HG03558 (cell line): ENCODE measurements around the gene CASP14.
"Not testable (repeated sequence)": the region's sequence is repeated elsewhere in the genome, so short reads cannot be mapped to it uniquely, and the experiment has no call there.

ENCODE experiments used
- ATAC-seq: cut with Tn5 transposase; IDR thresholded peaks from one replicate; pipeline ENCODE4 v1.9.1; 2021; ENCODE audit warnings: moderate number of reproducible peaks; ENCODE audit not compliant: unreplicated experiment; ENCODE audit errors: extremely low read depth

The CASP14 gene, protein sequence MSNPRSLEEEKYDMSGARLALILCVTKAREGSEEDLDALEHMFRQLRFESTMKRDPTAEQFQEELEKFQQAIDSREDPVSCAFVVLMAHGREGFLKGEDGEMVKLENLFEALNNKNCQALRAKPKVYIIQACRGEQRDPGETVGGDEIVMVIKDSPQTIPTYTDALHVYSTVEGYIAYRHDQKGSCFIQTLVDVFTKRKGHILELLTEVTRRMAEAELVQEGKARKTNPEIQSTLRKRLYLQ

GRCh38 chr19:15048885-15049541 is at the start of gene CASP14:
TSS of gene CASP14 (plus strand) at chr19:15049480. CDS start at chr19:15052252, 2,772 bp downstream.
- ATAC-seq = no peak

DNA sequence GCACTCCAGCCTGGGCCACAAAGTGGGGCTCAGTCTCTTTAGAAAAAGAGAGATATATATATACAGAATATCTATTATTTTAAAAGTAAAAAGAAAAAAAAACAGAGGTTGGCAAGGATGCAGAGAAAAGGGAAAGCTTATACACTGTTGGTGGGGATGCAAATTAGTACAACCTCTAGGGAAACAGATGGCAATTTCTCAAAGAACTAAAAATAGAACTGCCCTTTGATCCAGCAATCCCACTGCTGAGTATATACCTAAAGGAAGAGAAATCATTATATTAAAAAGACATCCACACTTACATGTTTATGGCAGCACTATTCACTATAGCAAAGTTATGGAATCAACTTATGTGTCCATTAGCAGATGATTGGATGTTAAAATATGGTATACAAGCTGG is 41.0 kb upstream of the CASP14 start:
- no peak for ATAC-seq

- ATAC-seq = no peak
Measured at GRCh38 chr19:15010501-15011300, 38.6 kb upstream of the CASP14 start.

DNA sequence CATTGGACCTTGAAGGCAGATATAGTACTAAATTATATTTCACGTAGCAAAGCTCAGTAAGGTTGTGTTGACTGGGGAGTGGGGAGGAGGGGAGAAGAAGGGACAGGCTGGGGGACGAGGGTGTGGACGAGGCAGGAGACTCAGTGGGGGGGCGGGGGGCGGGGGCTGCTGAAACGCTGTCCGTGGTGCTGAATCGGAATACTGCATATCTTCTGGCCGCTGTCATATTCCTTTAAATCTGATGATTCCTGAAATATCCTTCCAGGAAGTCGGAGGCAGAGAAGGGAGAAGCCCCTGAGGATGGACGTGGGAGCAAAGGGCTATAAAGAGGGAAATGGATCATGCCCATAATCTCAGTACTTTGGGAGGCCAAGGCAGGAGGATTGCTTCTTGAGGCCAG is 34.7 kb upstream of the CASP14 start:
- ATAC-seq = no peak

- ATAC-seq = no peak
Measured at GRCh38 chr19:15015946-15016542, 33.2 kb upstream of the CASP14 start.

- not testable (repeated sequence) for ATAC-seq
Measured at GRCh38 chr19:15018836-15019235, 30.4 kb upstream of the CASP14 start.

- ATAC-seq = no peak
Measured at GRCh38 chr19:15021286-15022007, 27.8 kb upstream of the CASP14 start.

GRCh38 chr19:15022752-15023151 is 26.5 kb upstream of the CASP14 start:
- ATAC-seq = no peak

GRCh38 chr19:15025217-15025616 is 24.1 kb upstream of the CASP14 start:
- ATAC-seq = no peak

DNA sequence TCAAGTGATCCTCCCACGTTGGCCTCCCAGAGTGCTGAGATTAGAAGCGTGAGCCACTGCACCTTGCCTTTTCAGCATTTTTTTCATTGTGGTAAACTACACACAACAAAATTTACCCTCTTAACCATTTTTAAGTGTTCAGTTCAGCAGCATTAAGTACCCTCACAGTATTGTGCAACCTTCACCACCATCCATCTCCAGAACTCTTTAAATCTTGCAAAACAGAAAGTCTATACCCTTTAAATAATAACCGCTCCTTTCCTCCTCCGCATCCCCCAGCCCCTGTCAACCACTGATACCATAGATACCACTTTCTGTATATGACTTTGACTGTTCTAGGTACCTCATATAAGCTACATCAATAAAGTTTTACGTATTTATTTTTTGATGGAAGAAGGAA is 20.8 kb upstream of the CASP14 start:
- ATAC-seq = no peak

- no peak for ATAC-seq
Measured at GRCh38 chr19:15031675-15032074, 17.6 kb upstream of the CASP14 start.

- no peak for ATAC-seq
Measured at GRCh38 chr19:15035795-15036311, 13.4 kb upstream of the CASP14 start.

DNA sequence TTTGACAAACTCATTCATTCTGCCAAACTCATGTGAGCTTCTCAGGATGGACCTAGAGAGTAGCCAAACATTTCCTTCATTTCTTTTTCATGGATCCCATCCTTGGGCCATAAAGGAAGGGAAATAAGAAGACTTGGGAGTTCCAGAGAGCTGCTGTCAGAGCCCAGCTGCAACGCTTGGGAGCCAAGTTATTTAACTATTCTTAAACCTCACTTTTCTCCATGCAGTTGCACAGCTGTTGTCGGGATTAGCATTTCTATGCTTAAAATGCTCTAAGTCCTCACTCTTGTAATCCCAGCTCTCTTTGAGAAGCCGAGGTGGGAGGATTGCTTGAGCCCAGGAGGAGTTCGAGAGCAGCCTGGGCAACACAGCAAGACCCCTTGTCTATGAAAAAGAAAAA is 11.7 kb upstream of the CASP14 start:
- no peak for ATAC-seq

GRCh38 chr19:15038294-15038693 is 11.0 kb upstream of the CASP14 start:
- ATAC-seq = no peak

DNA sequence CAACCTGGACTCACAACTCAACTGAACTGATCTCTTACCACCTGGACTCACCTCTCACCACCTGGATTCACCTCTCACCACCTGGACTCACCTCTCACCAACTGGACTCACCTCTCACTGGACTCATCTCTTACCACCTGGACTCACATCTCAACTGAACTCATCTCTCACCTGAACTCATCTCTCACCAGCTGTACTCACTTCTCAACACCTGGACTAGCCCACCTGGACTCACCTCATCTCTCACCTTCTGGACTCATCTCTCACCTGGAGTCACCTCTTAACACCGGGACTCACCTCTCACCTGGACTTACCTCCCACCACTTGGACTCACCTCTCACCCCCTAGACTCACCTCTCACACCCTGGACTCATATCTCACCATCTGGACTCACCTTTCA is 7.3 kb upstream of the CASP14 start:
- no peak for ATAC-seq

DNA sequence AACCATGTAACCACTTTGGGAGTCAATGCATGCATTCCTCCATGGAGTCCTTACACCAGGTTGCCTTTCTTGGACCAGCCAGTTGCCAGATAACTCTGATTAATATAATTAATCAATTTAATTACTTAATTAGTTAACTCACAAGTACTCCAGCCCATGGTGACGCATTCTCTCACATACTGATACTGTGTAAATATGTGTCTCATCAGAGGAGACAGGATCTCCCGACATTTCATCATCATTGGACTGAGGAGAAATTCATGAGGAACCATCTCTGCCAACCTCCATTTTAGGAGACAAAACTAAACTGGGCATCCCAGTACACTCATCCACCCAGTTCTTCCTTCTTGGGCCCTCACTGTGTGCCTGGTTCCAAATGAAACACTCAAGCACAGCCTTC is 6.5 kb upstream of the CASP14 start:
- ATAC-seq = no peak

DNA sequence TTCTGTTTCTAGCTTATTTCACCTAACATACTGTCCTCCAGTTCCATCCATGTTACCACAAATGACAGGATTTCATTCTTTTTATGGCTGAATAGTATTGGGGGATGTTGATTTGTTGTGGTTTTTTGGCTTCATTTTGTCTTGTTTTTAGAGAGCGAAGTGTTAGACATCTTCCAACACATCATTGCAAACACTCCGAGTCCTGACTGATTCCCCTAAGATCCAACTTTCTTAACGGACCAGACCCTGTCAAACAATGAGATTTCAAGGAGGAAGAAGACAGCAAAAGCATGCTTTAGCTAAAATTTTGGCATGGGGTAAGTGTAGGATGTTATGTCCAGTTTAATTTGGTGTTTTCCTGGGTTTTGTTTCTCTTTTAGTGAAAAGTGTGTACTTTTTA is 3.8 kb upstream of the CASP14 start:
- no peak for ATAC-seq

GRCh38 chr19:15047680-15048079 is 1.6 kb upstream of the CASP14 start:
- ATAC-seq = no peak

DNA sequence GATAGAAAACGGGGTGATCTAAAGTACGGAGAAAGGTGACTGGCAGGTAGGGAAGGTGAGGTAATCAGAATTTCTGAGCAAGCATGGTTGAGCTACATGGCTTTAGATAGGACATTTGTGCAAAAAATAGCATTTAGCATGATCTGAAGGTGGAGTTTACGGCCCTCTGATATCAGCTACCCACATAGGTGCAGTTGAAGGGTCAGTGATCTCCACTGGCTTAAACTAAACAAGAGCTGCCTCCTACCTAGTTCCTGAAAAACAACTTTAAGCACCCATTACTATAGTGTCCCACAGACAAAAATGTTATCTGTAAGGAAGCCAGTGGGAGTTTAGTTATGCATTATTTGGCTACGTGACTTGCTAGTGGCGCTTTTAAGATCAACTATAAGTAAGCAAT is 1.2 kb upstream of the CASP14 start:
- ATAC-seq = no peak

DNA sequence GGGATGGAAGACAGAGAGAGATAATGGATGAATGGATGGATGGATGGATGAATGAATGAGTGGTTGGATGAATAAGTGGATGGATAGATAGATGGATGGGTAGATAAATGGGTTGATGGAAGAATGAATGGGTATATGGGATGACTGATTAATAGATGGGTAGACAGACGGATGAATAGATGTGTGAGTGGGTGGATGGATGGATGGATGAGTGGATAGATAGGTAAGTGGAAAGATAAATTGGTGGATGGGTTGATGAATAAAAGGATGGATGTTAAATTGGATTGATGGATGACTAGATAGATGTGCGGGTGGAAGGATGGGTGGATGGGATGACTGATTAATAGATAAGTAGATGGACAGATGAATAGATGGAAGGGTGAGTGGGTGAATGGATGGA is 1.4 kb downstream of the CASP14 start:
- ATAC-seq = no peak
